Gastroesophageal sphincter (tissue), 4 donors: ENCODE data around the gene RUFY2. TPM values are rescaled to one million over a fixed set of nuclear protein-coding genes. Genes with fewer than 3 reads are reported as not detected.
"Not testable (repeated sequence)": the region's sequence is repeated elsewhere in the genome, so short reads cannot be mapped to it uniquely, and the experiment has no call there.

Source experiments
- ATAC-seq: fragments of 150-250 bp; one replicate; pipeline ENCODE4 v1.9.1; 2016; ENCODE audit warnings: mild to moderate bottlenecking, moderate library complexity
- H3K27ac ChIP-seq, 4 donors: fragments of 200-600 bp; sonication (generic) in 3 of 4; 1 replicate in 3 of 4; 2 replicates in 1 of 4; pipeline ENCODE4 v1.5.1; 2016 to 2019
- H3K27me3 ChIP-seq: fragments of 200-600 bp; sonication (generic); one replicate; pipeline ENCODE4 v1.5.1; 2019
- H3K36me3 ChIP-seq, 2 donors: fragments of 200-600 bp; sonication (generic); one replicate each; pipeline ENCODE4 v1.5.1; 2019; ENCODE audit warnings: control low read depth in 1 of 2
- H3K4me1 ChIP-seq, 3 donors: fragments of 200-600 bp; sonication (generic); 1 replicate in 2 of 3; 2 replicates in 1 of 3; pipeline ENCODE4 v1.5.1; 2016 to 2019; ENCODE audit warnings: control low read depth in 2 of 3
- H3K4me3 ChIP-seq, 2 donors: fragments of 200-600 bp; sonication (generic); one replicate each; pipeline ENCODE4 v1.5.1; 2019; ENCODE audit warnings: mild to moderate bottlenecking in 1 of 2, moderate library complexity in 1 of 2
- H3K9me3 ChIP-seq, 3 donors: fragments of 200-600 bp; sonication (generic); one replicate each; pipeline ENCODE4 v1.5.1; 2017 to 2019; ENCODE audit warnings: control low read depth in 2 of 3
- EP300 ChIP-seq: sonication (generic); formaldehyde crosslinking; IDR thresholded peaks from one replicate; pipeline ENCODE4 v1.6.1; 2017; ENCODE audit warnings: antibody characterized with exemption, mild to moderate bottlenecking
- POLR2A ChIP-seq, 2 donors: fragments of 450-650 bp; IDR thresholded peaks; one replicate each; pipeline ENCODE4 v1.6.1; 2017; ENCODE audit warnings: antibody characterized with exemption in 2 of 2, mild to moderate bottlenecking in 2 of 2, moderate library complexity in 1 of 2
- POLR2AphosphoS5 ChIP-seq: sonication (generic); formaldehyde crosslinking; IDR thresholded peaks from one replicate; pipeline ENCODE4 v1.6.1; 2017; ENCODE audit warnings: antibody characterized with exemption
- WGBS, 2 donors: methylation state at CpG; one replicate each; pipeline ENCODE4 v1.1.5; 2018; ENCODE audit warnings: low coverage in 1 of 2; 5-methylcytosine and 5-hydroxymethylcytosine counted together
- total RNA-seq, 4 donors: library from RNA; depleted of rRNA; stranded (reverse); fragments of >200 nt; gene quantifications; one replicate each; pipeline ENCODE4 v1.1.0, GENCODE V29; 2016
- TF ChIP-seq, protein P1 (sequence below), 4 experiments: fragments of 200-600 bp in 2 of 4; fragments of 450-650 bp in 2 of 4; sonication (generic) in 1 of 4; IDR thresholded peaks; one replicate each; pipeline ENCODE4 v1.5.1; 2017 to 2019; ENCODE audit warnings: antibody characterized with exemption in 4 of 4, mild to moderate bottlenecking in 2 of 4, moderate library complexity in 2 of 4

RUFY2 gene
- total RNA-seq, 4 donors from 2014 or later, result 17.9 to 29.0 (median 26.0) TPM

DNA sequence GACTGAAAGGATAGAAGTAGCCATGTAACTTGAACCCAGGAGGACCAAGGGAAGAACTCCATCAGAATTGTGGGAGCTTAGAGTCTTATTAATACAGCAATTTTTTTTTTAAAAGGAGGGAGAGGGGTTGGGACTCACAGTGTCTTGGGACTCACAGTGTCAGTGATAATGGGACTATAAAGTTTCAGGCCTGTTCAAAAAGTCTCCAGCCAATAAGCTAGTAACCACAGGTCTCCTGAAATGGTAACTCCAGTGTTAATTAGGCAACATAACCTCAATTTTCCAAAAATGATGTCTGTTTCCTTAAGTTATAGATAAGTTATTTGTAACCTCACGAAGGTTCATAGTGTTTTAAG, 77.6 kb downstream of the RUFY2 start:
- 82 to 100% methylated on average over 1 of the region's 1 CpG for WGBS, 2 donors
- no peaks in the 10 kb centered on the region for H3K36me3 ChIP-seq
- TF ChIP-seq EP300, result no peak
- no peak for TF ChIP-seq POLR2A (IDR thresholded peaks at IDR 0.05)
- TF ChIP-seq, protein P1, sequence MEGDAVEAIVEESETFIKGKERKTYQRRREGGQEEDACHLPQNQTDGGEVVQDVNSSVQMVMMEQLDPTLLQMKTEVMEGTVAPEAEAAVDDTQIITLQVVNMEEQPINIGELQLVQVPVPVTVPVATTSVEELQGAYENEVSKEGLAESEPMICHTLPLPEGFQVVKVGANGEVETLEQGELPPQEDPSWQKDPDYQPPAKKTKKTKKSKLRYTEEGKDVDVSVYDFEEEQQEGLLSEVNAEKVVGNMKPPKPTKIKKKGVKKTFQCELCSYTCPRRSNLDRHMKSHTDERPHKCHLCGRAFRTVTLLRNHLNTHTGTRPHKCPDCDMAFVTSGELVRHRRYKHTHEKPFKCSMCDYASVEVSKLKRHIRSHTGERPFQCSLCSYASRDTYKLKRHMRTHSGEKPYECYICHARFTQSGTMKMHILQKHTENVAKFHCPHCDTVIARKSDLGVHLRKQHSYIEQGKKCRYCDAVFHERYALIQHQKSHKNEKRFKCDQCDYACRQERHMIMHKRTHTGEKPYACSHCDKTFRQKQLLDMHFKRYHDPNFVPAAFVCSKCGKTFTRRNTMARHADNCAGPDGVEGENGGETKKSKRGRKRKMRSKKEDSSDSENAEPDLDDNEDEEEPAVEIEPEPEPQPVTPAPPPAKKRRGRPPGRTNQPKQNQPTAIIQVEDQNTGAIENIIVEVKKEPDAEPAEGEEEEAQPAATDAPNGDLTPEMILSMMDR (IDR thresholded peaks at IDR 0.05), result no peak
- no peak for TF ChIP-seq POLR2AphosphoS5
- no peaks in the 10 kb centered on the region for H3K27me3 ChIP-seq
- H3K4me3 ChIP-seq, result no peak overlapping the region
- ATAC-seq, result no peak
- H3K9me3 ChIP-seq, result no peaks in the 10 kb centered on the region
- H3K4me1 ChIP-seq, result peaks cover 0 to 40% (median 0%) of the 10 kb centered on the region in 3 donors
- peak overlapping the region in 3 of 4 donors; percentile 71 to 98 (median 98) for H3K27ac ChIP-seq

DNA sequence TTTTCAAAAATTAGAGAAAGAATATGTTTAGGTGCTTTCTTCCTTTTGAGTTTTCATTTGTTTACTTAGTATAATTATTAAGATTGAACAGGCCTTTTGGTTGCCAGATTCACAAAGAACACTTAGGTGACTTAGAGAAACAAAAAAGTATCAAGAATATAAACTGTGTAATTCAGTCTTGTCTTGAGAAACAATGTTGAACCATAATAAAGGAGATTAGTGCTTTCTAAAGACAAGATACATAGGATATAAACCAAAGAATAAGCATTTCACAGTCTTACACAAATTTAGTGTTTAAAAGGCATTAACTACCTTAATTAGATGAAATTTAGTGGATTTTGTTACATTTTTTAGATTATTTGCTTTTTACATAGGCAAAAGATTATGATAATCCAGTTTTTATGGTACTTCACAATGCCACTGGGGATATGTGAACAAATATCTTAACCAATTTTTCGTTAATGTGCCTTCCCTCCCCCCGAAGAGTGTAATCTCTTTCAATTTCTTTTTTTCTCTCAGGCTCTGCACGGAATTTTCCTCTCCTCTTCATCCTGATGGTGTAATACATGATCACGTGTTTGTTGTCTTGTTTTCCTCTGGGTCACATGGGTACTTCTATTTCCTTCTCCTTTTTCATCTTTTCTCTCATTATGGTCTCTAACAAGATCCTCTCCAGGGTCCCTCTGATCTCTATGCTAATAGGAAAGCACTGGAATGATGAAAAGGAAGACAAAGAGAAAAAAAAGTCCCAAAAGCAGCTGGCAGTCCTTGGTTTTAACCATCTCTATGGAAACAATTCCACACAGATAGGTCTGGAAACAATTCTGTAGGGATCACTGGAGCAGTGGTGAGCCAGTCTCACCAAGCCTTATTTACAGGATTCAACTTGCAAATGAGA, 78.9 kb downstream of the RUFY2 start:
- Histone ChIP-seq H3K27ac (peak overlapping the region in 3 of 4 donors; percentile 71 to 98 (median 98)), H3K9me3 (no peaks in the 10 kb centered on the region), H3K36me3 (no peaks in the 10 kb centered on the region), H3K27me3 (no peaks in the 10 kb centered on the region), H3K4me3 (peak overlapping the region in 1 of 2 donors; percentile 7), H3K4me1 (peaks cover 0 to 33% (median 0%) of the 10 kb centered on the region in 3 donors)
- no peak for ATAC-seq
- WGBS, 2 donors, result 23% methylated on average over 3 to 4 of the region's 4 CpGs
- no peak for TF ChIP-seq EP300
- TF ChIP-seq, protein P1 (IDR thresholded peaks at IDR 0.05), result no peak
- no peak for TF ChIP-seq POLR2A (IDR thresholded peaks at IDR 0.05)
- no peak for TF ChIP-seq POLR2AphosphoS5

DNA sequence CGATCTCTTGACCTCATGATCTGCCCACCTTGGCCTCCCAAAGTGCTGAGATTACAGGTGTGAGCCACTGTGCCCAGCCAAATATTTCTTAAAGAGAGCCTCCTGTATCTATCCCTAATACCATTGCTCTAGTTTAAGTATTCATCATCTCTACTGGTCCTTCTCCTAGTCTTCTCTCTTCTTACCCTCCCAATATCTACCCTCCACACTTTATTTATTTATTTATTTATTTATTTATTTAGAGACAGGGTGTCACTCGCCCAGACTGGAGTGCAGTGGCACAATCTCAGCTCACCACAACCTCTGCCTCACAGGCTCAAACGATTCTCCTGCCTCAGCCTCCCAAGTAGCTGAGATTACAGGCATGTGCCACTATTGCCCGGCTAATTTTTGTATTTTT, 82.7 kb downstream of the RUFY2 start:
- ATAC-seq, H3K27ac ChIP-seq, H3K27me3 ChIP-seq, H3K4me3 ChIP-seq, H3K9me3 ChIP-seq, H3K36me3 ChIP-seq: not testable (repeated sequence)
- peaks cover 0 to 17% (median 0%) of the 10 kb centered on the region in 3 donors for H3K4me1 ChIP-seq
- WGBS, 2 donors, result 93 to 100% methylated on average over 2 of the region's 4 CpGs

GRCh38 chr10:68318331-68319059, 88.6 kb downstream of the RUFY2 start:
- H3K27ac ChIP-seq, result no peak overlapping the region
- H3K4me1 ChIP-seq, result no peaks in the 10 kb centered on the region
- WGBS, 2 donors, result 78 to 100% methylated on average over 1 of the region's 1 CpG
- no peak overlapping the region for H3K4me3 ChIP-seq
- TF ChIP-seq POLR2AphosphoS5 (no peak), POLR2A (IDR thresholded peaks at IDR 0.05) (no peak), EP300 (no peak)
- TF ChIP-seq, protein P1 (IDR thresholded peaks at IDR 0.05), result no peak
- peaks cover 0 to 13% (median 0%) of the 10 kb centered on the region in 3 donors for H3K9me3 ChIP-seq
- H3K36me3 ChIP-seq, result no peaks in the 10 kb centered on the region
- ATAC-seq, result no peak
- H3K27me3 ChIP-seq, result no peaks in the 10 kb centered on the region

DNA sequence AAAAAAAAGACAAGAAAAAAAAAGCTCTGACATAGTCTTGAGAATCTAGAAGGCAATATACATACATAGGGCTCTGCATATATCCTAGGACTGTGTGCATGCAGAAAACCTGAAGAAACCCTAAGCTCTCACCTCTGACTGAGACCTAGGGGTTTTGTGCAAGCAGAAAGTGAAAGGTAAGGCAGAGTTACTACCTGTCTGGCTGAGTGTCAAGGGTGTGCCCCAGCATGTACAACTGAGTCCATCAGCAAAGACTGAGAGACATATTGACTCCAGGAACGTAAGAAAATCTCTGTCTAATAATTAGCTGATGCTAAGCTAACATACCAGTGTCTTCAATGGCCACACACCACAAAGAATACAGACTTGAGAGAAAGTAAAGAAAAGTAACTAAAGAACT, 91.5 kb downstream of the RUFY2 start:
- ATAC-seq, result no peak
- Histone ChIP-seq H3K4me3 (no peak overlapping the region), H3K4me1 (no peaks in the 10 kb centered on the region), H3K27ac (no peak overlapping the region), H3K9me3 (peaks cover 0 to 13% (median 0%) of the 10 kb centered on the region in 3 donors), H3K36me3 (no peaks in the 10 kb centered on the region), H3K27me3 (no peaks in the 10 kb centered on the region)
- TF ChIP-seq EP300, result no peak
- no peak for TF ChIP-seq POLR2AphosphoS5
- no peak for TF ChIP-seq POLR2A (IDR thresholded peaks at IDR 0.05)
- TF ChIP-seq, protein P1 (IDR thresholded peaks at IDR 0.05), result no peak
- WGBS, 2 donors, result 62 to 75% methylated on average over 1 of the region's 1 CpG

GRCh38 chr10:68314930-68315329, 92.1 kb downstream of the RUFY2 start:
- not testable (repeated sequence) for H3K36me3 ChIP-seq, H3K27me3 ChIP-seq, H3K4me1 ChIP-seq, ATAC-seq, H3K4me3 ChIP-seq, H3K27ac ChIP-seq
- WGBS, 2 donors, result 100% methylated on average over 3 to 4 of the region's 6 CpGs
- peaks cover 0 to 13% (median 0%) of the 10 kb centered on the region in 3 donors for H3K9me3 ChIP-seq
